HL-60/S4 (cell line): ENCODE results near the gene CUL3.
"Not testable (repeated sequence)": the region's sequence is repeated elsewhere in the genome, so short reads cannot be mapped to it uniquely, and the experiment has no call there.

Source experiments
- in situ Hi-C: fragments of 300-500 bp; cut with MboI; formaldehyde crosslinking; loops from 2 replicates; pipeline ENCODE4 v1.14.3; 2022; ENCODE audit warnings: low sequenced_read_pairs

The CUL3 gene

GRCh38 chr2:224585211-224586088 is at the start of gene CUL3:
TSS of gene CUL3 (minus strand) at chr2:224585363. CDS start at chr2:224585009, 354 bp downstream.
- in situ Hi-C loops, result no loop called here

- in situ Hi-C loops, result loop anchor here (25.0 kb wide), 1 partner anchor 669 kb away; the partner anchor contains the start of gene MRPL44
Measured at GRCh38 chr2:224630659-224631550, 45.7 kb upstream of the CUL3 start.

GRCh38 chr2:224628416-224628815 is 43.3 kb upstream of the CUL3 start:
- in situ Hi-C loops, result loop anchor here (25.0 kb wide), 1 partner anchor 666 kb away; the partner anchor contains the start of gene MRPL44

- in situ Hi-C loops, result loop anchor here (25.0 kb wide), 1 partner anchor 664 kb away; the partner anchor contains the start of gene MRPL44
Measured at GRCh38 chr2:224626735-224627134, 41.6 kb upstream of the CUL3 start.

- in situ Hi-C loops, result no loop called here
Measured at GRCh38 chr2:224613543-224614286, 28.6 kb upstream of the CUL3 start.

GRCh38 chr2:224612578-224612977 is 27.4 kb upstream of the CUL3 start:
- in situ Hi-C loops, result no loop called here

- in situ Hi-C loops, result no loop called here
Measured at GRCh38 chr2:224611938-224612337, 26.8 kb upstream of the CUL3 start.

- in situ Hi-C loops, result no loop called here
Measured at GRCh38 chr2:224608104-224608503, 22.9 kb upstream of the CUL3 start.

- in situ Hi-C loops, result not testable (repeated sequence)
Measured at GRCh38 chr2:224603746-224604500, 18.8 kb upstream of the CUL3 start.

GRCh38 chr2:224602778-224603375 is 17.7 kb upstream of the CUL3 start:
- in situ Hi-C loops, result not testable (repeated sequence)

GRCh38 chr2:224601923-224602322 is 16.8 kb upstream of the CUL3 start:
- in situ Hi-C loops, result no loop called here

GRCh38 chr2:224598678-224599077 is 13.5 kb upstream of the CUL3 start:
- in situ Hi-C loops, result no loop called here

GRCh38 chr2:224596289-224596688 is 11.1 kb upstream of the CUL3 start:
- in situ Hi-C loops, result no loop called here

- in situ Hi-C loops, result no loop called here
Measured at GRCh38 chr2:224595518-224595917, 10.4 kb upstream of the CUL3 start.

GRCh38 chr2:224594840-224595239 is 9.7 kb upstream of the CUL3 start:
- in situ Hi-C loops, result no loop called here

GRCh38 chr2:224591220-224591619 is 6.1 kb upstream of the CUL3 start:
- in situ Hi-C loops, result no loop called here

- in situ Hi-C loops, result no loop called here
Measured at GRCh38 chr2:224586127-224586695, 1.0 kb upstream of the CUL3 start.

GRCh38 chr2:224584785-224585210 is 365 bp downstream of the CUL3 start:
- in situ Hi-C loops, result no loop called here

- in situ Hi-C loops, result no loop called here
Measured at GRCh38 chr2:224584111-224584784, 915 bp downstream of the CUL3 start.
